NCI-H446 (cell line): ENCODE results near the gene ZNF772.
A peak's percentile ranks its signal among the peaks of the same experiment; 100 is the strongest.

Experiments used
- DNase-seq, 2 experiments: peaks; one replicate each; lab custom pipeline; 2025; lab: John Stamatoyannopoulos, UW

ZNF772 gene

GRCh38 chr19:57435062-57435978 is 42.0 kb downstream of the ZNF772 start, which contains the start of gene ZNF749:
TSS of gene ZNF749 (plus strand) at chr19:57435325. CDS start at chr19:57435579, 254 bp downstream.
- DNase-seq: peak; percentile 96 to 98

GRCh38 chr19:57434386-57435061 is 42.8 kb downstream of the ZNF772 start:
- no peak for DNase-seq

GRCh38 chr19:57421037-57421436 is 56.3 kb downstream of the ZNF772 start:
- no peak for DNase-seq

- DNase-seq: no peak
These were observed 57.9 kb downstream of the ZNF772 start for GRCh38 chr19:57419439-57419838.
